GM19452 (cell line): ENCODE results near the gene HDAC8.
"Not testable (repeated sequence)": the region's sequence is repeated elsewhere in the genome, so short reads cannot be mapped to it uniquely, and the experiment has no call there.

ENCODE experiments used
- ATAC-seq: cut with Tn5 transposase; IDR thresholded peaks from one replicate; pipeline ENCODE4 v1.9.1; 2021; ENCODE audit not compliant: unreplicated experiment

Gene HDAC8

GRCh38 chrX:72536542-72536941 lies 36.1 kb downstream of the HDAC8 start:
- ATAC-seq = no peak

- ATAC-seq = no peak
Observed at GRCh38 chrX:72532366-72532765, 40.3 kb downstream of the HDAC8 start.

DNA sequence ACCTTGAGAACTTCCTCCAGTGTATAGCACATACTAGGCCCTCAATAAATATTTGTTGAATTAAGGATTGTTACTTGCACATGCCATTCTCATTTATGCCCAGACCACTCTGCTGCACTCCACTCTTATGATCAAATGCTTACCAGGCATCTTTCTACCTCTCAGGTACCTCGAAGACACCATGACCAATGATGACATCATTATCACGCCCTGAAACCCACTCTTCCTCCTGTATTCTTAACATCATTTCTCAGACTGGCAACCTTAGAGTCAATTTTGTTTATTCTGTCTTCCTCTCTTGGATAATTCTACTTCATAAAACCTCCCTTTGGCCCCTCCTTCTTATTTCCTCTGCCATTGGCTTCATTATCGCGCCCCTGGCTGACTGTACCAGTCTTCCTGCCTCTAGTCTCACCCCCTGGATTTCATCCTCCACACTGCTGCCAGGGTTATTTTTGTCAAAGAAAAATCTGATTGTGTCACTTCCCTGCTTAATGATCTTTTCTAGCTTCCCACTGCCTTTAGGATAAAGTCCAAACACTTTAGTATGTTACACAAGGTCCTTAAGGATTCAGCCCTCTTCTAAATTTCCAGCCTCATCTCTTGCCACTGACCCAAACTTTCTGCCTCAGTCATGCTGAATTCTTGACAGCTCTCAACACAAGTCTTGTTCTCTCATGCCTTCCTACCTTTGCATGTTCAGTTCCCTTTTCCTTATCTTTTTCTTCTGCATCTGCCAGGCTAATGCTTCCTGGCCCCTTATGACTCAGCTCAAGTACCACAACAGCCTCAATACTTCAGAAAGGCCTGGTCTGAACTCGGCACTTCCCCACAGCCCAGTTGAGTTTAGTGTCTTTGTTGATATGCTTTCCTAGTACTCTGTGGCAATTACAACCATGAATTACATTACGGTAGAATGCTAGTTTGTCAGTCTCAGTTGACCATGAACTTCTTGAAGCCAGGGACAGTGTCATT lies 45.8 kb downstream of the HDAC8 start:
- no peak for ATAC-seq

GRCh38 chrX:72498782-72499181 lies 73.9 kb downstream of the HDAC8 start:
- ATAC-seq = peak; percentile 66

GRCh38 chrX:72495046-72495445 lies 77.6 kb downstream of the HDAC8 start:
- no peak for ATAC-seq

DNA sequence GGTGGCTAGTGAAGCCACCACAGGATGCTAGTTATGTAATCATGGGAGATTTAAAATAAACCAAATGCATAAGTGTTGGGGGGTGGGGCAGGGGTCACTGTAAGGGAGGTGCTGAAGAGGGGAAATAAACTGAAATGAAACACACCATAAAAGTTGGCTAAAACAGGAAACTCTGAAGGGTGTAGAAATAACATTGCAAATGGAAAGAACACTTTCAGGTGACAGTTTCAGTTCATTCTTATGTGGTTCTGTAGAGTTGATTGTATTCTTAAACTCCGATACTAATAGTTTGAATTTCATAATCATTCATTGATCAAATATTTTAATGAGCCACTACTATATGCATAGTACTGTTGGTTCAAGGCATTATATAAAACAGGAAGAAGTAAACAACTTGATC lies 80.1 kb downstream of the HDAC8 start:
- ATAC-seq = peak; percentile 86

- ATAC-seq = not testable (repeated sequence)
Observed at GRCh38 chrX:72490221-72490620, 82.4 kb downstream of the HDAC8 start.

GRCh38 chrX:72487661-72488060 lies 85.0 kb downstream of the HDAC8 start:
- no peak for ATAC-seq

GRCh38 chrX:72479324-72480274 lies 93.0 kb downstream of the HDAC8 start:
- ATAC-seq = no peak

- no peak for ATAC-seq
Observed at GRCh38 chrX:72478853-72479252, 93.8 kb downstream of the HDAC8 start.

DNA sequence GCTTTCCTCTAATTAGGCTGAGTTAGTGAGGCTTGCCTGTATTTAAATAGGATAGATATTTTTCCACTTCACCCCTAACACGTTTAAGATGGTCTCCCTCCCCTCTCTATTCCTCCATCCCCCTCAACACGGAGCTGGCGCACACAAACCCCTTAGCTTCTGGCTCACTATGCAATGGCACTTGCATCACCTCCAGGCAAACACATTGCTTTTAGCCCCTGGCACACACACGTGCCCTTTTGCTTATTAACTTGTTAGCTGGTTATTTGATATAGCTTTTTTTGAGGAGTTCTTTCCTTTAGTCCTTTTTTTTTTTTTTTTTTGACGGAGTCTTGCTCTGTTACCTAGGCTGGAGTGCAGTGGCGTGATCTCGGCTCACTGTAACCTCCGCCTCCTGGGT lies 94.3 kb downstream of the HDAC8 start:
- no peak for ATAC-seq

DNA sequence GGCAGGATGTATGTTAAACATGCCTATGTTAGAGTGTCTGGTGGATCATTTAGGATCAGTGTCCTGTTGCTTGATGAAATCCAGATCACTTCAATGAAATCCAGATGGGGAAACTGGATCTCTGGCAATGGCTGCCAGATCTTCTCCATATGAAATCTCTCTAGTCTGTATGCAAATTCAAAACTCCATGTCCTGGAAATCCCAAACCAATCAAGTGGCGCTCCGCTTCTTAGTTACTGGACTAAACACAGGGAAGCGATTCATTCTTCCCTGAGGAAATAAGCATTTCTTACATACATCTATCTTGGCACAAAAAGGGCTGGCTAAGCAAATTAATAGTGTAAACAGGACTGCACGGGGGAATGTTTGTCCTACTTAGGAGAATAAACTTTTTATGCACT lies 94.9 kb downstream of the HDAC8 start:
- no peak for ATAC-seq

- no peak for ATAC-seq
Observed at GRCh38 chrX:72477376-72477775, 95.3 kb downstream of the HDAC8 start.

DNA sequence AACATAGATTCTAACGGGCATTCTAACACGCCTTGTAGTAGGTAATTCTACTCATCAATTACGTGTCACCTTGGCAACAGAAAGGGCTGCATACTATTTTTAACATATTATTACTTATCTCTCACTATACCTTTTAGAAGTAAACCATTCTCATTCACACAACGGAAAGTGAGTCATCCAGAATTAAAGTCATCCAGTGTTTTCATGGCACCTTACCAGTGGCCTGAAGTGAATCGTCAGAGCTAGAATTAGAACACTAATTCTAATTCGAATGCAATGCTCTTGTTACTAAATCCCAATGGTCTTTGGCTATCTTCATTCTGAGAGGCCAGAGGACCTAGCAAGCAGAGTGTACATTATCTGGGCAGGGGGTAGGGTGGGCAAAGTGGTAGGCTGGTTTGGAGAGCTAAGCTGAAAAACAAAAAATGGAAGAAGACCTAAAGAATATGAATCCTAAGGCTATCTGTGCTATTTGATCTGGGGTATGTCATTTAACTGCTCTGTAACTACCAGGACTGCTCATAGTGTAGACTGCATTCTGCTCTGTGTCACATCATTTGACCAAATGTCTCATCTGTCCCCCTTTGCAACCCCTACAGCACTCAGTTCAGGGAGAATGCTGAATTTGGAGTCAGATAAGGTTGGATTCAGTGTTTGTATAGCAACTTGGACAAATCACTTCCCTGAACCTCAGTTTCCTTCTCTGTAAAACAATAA lies 96.5 kb downstream of the HDAC8 start:
- ATAC-seq = no peak

GRCh38 chrX:72475338-72475737 lies 97.3 kb downstream of the HDAC8 start:
- ATAC-seq = no peak

- ATAC-seq = no peak
Observed at GRCh38 chrX:72470532-72471223, 102.0 kb downstream of the HDAC8 start.

GRCh38 chrX:72470117-72470516 lies 102.5 kb downstream of the HDAC8 start:
- no peak for ATAC-seq

DNA sequence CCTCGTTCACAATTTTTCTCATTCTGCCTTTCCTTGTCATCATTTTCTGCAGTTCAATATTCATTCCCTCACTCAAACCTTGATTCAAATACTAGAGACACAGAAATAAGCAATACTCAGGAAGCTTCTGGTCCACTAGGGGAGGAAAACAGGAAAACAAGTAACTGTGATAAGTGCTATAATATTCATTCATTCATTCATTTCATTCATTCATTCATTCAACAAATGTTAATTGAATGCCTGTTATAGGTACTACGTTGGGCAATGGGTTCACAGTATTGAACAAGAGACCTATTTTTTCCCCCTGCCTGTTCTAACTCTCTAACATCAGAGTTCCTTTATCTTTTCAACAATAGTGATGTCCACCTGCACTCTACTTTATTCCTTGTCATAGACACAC lies 104.0 kb downstream of the HDAC8 start:
- ATAC-seq = no peak

GRCh38 chrX:72467135-72467534 lies 105.5 kb downstream of the HDAC8 start:
- ATAC-seq = no peak

- no peak for ATAC-seq
Observed at GRCh38 chrX:72466493-72466892, 106.2 kb downstream of the HDAC8 start.
